Astrocyte of the cerebellum (primary cell): Measurements from ENCODE around the gene KLHL10.

ENCODE experiments used
- DNase-seq: peaks from one replicate; pipeline ENCODE4 v3.0.0-alpha.2; 2011; ENCODE audit warnings: low read depth
- H3K4me3 ChIP-seq: 2 replicates; pipeline ENCODE4 v1.5.1; 2011; ENCODE audit warnings: mild to moderate bottlenecking, low read depth, low read length, moderate library complexity
- in situ Hi-C: cut with HindIII; loops from 2 replicates; pipeline ENCODE4 v1.10.0; 2017; ENCODE audit warnings: low sequenced_read_pairs
- TF ChIP-seq, protein P1 (sequence below): IDR thresholded peaks from 2 replicates; pipeline ENCODE4 v1.5.1; 2012; ENCODE audit warnings: low read length, low read depth, moderate library complexity, mild to moderate bottlenecking; ENCODE audit errors: missing control alignments

Gene KLHL10

DNA sequence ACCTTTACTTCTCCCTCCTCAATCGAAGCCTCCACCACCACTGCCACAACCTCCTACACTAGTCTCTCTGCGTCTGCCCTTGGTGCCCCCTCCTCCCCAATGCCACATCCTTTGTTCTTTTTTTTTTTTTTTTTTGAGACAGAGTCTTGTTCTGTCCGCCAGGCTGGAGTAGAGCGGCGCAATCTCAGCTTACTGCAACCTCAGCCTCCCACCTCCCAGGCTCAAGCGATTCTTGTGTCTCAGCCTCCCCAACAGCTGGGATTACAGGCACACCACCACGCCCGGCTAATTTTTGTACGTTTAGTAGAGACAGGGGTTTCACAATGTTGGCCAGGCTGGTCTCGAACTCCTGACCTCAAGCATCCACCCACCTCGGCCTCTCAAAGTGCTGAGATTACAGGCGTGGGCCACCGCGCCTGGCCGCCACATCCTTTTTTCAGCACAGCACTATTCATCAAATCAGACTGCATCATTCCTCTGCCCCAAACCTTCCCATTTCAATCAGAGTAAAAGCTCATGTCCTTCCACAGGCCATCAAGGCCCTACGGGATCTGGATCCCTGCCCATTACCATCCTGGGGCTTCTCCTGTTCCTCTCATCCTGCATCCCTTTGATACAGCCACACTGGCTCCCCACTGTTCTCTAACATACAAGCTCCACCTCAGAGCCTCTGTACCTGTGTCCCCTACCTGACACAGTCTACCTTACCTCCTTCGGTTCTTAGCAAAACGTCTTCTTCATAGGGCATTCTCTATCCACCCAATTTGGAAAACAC is 25.6 kb downstream of the KLHL10 start:
- DNase-seq, result no peak
- in situ Hi-C loops, result no loop called here

DNA sequence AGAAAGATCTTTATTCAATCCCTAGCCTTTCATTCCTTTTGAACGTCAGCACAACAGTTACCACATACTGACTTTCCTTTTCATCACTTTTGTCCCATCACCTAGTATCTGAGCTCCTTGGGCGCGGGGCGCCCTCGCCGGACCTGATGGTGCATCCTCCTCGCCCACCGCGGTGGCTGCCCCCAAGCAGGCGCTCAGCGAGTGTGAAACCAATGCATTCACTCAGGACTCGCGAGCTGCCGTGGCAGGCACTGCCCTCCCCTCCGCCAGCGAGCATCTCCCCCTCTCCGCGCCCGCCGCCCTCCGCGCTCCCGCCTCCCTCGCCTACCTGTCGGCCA is 26.8 kb downstream of the KLHL10 start:
- H3K4me3 ChIP-seq, result peak overlapping the region; percentile 90
- in situ Hi-C loops, result no loop called here
- TF ChIP-seq, protein P1, sequence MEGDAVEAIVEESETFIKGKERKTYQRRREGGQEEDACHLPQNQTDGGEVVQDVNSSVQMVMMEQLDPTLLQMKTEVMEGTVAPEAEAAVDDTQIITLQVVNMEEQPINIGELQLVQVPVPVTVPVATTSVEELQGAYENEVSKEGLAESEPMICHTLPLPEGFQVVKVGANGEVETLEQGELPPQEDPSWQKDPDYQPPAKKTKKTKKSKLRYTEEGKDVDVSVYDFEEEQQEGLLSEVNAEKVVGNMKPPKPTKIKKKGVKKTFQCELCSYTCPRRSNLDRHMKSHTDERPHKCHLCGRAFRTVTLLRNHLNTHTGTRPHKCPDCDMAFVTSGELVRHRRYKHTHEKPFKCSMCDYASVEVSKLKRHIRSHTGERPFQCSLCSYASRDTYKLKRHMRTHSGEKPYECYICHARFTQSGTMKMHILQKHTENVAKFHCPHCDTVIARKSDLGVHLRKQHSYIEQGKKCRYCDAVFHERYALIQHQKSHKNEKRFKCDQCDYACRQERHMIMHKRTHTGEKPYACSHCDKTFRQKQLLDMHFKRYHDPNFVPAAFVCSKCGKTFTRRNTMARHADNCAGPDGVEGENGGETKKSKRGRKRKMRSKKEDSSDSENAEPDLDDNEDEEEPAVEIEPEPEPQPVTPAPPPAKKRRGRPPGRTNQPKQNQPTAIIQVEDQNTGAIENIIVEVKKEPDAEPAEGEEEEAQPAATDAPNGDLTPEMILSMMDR, result no peak
- DNase-seq, result no peak

More for the DNA sequence above, 25.6 kb downstream of the KLHL10 start:
- TF ChIP-seq, protein P1, result no peak
- H3K4me3 ChIP-seq, result peak overlapping the region; percentile 90

DNA sequence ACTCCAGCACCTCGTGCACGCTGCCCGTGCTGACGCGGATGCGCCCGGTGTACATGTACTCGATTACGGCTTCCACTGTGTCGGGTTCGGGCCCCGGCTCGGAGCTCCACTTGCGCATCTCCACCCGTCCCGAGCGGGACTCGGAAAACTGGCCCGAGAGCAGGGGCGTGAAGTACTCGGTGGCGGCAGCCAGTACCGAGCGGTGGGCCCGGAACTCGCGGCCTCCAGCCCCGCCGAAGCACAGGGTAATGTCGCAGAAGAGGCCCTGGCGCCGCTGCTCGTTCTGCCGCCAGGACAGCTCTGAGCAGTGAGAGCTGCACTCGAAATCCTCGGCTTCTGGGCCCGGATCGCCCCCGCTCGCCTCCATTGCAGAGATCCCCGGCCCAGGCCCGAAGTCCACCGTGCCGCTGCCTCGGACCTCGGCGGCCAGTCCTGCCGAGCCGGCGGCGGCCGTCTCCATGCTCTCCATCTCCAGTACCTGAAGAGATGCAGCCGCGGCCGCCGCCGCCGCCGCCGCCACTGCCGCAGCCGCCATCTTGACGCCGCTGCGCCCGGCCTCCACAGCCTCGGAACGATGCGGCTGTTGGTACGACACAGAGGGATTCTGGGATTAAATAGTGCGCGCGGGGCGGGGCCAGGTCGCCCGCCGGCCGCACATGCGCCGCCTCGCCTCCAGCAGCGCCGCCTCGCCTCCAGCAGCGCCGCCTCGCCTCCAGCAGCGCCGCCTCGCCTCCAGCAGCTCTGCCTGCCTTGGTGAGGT is 27.4 kb downstream of the KLHL10 start, which contains the start of gene KLHL11:
Gene KLHL11 (minus strand): TSS at position 588 of the 760 bp plus-strand sequence. CDS start 53 bp downstream, at position 535.
- TF ChIP-seq, protein P1, result no peak
- DNase-seq, result peak; percentile 74
- in situ Hi-C loops, result no loop called here
- peak within 1 kb of the TSS; percentile 90 for H3K4me3 ChIP-seq

- in situ Hi-C loops, result no loop called here
- peak overlapping the region; percentile 90 for H3K4me3 ChIP-seq
- no peak for DNase-seq
Measured at GRCh38 chr17:41865596-41865893, 27.9 kb downstream of the KLHL10 start.

DNA sequence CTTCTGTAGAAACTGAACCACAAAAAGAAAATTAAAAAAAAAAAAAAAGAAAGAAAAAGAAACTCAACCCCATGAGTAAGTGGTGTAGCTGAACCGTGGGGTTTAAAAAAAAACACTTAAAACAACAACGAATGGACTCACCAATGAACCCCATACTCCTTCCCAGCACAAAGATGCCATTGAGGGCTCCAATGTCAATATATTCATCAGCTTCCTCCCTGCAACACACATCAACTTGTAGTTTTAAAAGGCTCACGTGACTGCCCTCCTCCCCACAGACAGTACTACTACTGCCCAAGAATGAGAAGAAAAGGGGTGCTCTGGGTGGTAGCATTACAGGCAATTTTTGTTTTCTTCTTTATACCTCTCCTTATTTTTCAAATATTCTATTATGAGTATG is 30.9 kb downstream of the KLHL10 start:
- H3K4me3 ChIP-seq, result no peak overlapping the region
- TF ChIP-seq, protein P1, result no peak
- in situ Hi-C loops, result no loop called here
- no peak for DNase-seq

More at GRCh38 chr17:41865596-41865893, 27.9 kb downstream of the KLHL10 start:
- TF ChIP-seq, protein P1, result no peak

GRCh38 chr17:41869426-41869825 is 31.8 kb downstream of the KLHL10 start:
- TF ChIP-seq, protein P1, result no peak
- no peak for DNase-seq
- H3K4me3 ChIP-seq, result no peak overlapping the region
- in situ Hi-C loops, result no loop called here
